SW 1271 (cell line): ENCODE measurements around the gene TLCD3B.

Source experiments
- DNase-seq, 2 experiments: peaks; one replicate each; lab custom pipeline; 2025; lab: John Stamatoyannopoulos, UW

TLCD3B gene

DNA sequence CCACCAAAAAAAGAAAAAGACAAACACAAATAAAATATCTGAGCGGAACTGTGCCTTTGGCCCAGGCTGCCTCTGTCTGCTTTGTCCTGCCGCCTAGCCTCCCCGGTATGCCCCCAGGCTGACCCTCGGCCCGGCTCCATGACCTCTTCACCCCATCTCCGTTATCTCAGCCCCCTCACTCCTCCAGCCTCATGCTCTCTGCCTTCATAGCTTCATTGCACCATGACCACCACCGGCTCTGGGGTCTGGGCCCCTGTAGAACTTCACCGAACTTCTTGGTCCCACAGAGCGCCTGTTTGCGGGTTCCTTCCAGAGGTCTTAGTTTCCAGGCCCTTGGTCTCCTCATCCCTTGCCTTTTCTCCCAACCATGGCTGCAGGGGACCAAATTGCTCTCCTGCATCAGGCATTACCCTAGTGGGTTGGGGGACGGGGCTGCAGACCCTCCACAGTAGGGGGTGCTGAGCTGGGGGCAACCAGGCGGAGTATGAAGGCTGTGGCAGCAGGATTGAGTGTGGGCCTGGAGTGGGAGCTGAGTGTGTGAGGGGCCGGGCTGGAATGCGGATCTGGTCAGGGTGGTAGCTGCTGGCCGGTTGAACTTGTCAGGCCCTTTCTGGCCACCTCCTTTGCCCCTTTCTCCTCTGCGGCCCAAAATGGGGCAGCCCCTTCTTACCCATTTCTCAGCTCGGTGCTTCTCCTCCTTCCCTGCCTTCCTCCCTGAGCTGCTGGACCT is 42.6 kb downstream of the TLCD3B start:
- no peak for DNase-seq

DNA sequence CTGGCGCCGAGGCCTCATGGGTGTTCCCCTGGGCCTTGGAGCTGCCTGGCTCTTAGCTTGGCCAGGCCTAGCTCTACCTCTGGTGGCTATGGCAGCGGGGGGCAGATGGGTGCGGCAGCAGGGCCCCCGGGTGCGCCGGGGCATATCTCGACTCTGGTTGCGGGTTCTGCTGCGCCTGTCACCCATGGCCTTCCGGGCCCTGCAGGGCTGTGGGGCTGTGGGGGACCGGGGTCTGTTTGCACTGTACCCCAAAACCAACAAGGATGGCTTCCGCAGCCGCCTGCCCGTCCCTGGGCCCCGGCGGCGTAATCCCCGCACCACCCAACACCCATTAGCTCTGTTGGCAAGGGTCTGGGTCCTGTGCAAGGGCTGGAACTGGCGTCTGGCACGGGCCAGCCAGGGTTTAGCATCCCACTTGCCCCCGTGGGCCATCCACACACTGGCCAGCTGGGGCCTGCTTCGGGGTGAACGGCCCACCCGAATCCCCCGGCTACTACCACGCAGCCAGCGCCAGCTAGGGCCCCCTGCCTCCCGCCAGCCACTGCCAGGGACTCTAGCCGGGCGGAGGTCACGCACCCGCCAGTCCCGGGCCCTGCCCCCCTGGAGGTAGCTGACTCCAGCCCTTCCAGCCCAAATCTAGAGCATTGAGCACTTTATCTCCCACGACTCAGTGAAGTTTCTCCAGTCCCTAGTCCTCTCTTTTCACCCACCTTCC is 43.5 kb downstream of the TLCD3B start:
- DNase-seq = no peak

DNA sequence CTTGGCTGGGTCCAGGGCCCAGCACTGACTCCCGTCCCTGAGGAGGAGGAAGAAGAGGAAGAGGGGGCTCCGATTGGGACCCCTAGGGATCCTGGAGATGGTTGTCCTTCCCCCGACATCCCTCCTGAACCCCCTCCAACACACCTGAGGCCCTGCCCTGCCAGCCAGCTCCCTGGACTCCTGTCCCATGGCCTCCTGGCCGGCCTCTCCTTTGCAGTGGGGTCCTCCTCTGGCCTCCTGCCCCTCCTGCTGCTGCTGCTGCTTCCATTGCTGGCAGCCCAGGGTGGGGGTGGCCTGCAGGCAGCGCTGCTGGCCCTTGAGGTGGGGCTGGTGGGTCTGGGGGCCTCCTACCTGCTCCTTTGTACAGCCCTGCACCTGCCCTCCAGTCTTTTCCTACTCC is 44.1 kb downstream of the TLCD3B start:
- DNase-seq = no peak

DNA sequence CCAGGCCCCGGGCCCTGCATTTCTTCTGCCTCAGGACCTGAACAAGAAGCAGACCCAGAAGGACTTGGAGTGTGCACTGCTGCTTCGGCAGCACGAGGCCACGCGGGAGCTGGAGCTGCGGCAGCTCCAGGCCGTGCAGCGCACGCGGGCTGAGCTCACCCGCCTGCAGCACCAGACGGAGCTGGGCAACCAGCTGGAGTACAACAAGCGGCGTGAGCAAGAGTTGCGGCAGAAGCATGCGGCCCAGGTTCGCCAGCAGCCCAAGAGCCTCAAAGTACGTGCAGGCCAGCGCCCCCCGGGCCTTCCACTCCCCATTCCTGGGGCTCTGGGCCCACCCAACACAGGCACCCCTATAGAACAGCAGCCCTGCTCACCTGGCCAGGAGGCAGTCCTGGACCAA is 44.8 kb downstream of the TLCD3B start:
- no peak for DNase-seq

DNA sequence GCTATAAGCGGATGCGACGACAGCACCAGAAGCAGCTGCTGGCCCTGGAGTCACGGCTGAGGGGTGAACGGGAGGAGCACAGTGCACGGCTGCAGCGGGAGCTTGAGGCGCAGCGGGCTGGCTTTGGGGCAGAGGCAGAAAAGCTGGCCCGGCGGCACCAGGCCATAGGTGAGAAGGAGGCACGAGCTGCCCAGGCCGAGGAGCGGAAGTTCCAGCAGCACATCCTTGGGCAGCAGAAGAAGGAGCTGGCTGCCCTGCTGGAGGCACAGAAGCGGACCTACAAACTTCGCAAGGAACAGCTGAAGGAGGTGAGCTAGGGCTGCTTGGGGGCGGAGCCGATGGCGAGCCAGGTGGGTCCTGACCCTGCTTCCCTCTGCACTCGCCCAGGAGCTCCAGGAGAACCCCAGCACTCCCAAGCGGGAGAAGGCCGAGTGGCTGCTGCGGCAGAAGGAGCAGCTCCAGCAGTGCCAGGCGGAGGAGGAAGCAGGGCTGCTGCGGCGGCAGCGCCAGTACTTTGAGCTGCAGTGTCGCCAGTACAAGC is 45.7 kb downstream of the TLCD3B start:
- DNase-seq = no peak

DNA sequence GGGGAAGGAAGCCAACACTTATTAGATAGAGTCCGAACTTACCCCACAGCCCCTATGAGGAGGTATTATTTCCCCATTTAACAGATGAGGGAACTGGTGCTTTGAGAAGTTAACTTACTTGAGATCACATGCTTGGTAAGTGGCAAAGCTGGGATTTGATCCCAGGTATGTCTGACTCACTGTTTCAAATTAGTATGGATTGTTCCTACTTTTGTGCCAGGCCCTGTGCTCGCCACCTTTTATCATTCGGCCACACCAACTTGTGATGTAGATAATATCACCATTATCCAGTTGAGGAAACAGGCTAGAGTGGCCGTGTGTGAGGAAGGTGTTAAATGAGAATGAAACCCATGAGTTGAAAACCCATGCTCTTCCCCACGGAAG is 46.3 kb downstream of the TLCD3B start:
- DNase-seq = no peak

DNA sequence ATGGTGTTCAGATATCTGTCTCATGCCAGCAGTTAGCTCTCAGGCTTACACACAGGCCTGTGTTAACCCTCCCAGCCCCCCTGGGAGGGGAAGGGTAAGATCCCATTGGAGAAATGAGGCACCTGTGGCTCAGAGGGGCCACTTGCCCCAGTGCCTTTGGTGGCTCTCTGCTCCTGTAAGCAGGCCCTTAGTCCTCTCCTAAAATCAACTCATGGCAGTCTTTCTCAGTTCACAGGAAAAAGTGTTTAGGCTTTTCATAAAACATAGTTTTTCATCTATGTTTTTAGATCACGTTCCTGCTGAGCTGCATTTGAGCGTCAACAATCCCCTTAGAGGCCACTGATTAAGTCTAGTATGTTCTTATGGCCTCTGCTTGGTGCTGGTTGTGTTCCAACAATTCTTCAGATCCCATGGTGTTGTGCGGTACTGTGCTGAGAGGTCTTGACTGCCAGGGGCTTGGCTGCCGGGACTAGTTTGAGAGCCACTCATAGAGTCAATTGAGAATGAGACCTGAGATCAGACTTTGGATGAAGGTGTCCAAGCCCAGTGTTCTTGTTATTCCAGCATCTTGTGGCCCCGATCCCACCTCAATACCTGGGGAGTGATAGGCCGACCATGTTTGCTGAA is 46.8 kb downstream of the TLCD3B start:
- DNase-seq = no peak

DNA sequence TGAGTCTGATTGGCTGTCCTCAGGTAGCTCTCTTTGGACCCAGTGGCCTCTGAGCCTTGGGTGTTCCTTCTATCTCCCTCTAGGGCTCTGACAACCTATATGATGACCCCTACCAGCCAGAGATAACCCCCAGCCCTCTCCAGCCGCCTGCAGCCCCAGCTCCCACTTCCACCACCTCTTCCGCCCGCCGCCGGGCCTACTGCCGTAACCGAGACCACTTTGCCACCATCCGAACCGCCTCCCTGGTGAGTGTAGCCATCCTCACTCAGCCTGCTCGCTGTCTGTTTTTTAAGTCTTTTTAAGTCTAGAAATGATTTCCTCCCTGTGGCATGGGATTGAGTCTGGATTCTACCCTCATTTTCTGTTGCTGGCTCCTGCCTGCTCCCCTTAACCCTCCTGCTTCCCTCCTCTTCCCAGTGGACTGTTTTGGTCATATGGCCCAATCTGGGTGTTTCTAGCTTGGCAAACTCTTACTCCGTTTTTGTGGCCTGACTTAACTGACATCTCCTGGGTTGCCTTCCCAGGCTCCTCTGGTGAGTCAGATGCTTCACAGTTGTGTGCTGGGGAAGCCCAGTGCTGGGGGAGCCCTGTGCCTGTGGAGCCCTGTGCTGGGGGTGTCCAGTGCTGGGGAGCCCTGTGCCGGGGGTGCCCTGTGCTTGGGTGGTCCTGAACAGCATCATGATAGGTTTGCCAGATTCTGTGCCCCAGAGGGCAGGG is 47.5 kb downstream of the TLCD3B start:
- DNase-seq = no peak

DNA sequence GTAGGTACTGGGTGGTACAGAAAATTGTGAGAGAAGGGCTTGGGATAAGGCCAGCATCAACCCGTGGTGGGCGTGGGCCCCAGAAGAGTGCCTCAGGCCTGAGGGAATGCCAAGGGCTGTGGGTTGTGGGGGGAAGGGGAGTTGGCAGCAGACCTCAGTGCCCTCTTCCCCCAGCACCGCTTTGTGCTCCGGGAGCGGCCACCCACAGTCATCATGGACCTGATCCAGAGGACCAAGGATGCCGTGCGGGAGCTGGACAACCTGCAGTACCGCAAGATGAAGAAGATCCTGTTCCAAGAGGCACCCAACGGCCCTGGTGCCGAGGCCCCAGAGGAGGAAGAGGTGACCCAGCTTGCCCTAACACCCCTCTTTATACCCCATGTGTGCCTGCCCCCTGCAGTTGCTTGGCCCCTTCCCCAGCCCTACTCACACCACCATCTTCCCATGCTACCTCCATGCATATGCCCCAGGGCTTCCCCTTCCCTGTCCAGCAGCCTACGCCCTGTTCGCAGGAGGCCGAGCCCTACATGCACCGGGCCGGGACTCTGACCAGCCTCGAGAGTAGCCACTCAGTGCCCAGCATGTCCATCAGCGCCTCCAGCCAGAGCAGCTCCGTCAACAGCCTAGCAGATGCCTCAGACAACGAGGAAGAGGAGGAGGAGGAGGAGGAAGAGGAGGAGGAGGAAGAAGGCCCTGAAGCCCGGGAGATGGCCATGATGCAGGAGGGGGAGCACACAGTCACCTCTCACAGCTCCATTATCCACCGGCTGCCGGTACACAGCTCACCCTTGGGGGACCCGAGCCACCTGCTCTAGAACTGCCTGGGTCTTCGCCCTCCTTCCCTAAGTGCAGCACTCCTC is 48.3 kb downstream of the TLCD3B start:
- no peak for DNase-seq

DNA sequence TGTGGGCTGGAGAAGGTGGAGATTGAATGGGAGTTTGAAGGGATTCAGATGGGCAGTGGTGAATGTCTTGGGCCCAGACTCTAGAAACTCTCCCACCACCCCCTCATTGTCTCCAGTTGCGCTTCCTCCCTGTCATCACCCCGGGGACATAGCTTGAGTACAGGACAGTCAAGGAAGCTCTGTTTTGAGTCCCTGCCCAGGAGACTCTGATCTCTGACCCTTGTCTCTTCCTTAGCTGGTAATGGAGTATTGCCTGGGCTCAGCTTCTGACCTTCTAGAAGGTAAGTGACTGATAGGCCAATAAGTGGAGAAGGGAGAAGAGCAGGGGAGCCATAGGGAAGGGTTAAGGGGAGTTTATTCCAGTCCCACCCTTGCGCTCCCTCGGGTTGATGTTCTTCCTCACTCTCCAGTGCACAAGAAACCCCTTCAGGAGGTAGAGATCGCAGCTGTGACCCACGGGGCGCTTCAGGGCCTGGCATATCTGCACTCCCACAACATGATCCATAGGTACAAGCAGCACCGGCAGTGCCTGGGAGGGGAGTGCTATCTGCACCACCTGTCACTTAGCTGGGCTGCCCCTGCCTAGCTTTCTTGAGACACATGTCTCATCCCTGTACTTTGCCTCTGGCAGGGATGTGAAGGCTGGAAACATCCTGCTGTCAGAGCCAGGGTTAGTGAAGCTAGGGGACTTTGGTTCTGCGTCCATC is 52.4 kb downstream of the TLCD3B start:
- no peak for DNase-seq

DNA sequence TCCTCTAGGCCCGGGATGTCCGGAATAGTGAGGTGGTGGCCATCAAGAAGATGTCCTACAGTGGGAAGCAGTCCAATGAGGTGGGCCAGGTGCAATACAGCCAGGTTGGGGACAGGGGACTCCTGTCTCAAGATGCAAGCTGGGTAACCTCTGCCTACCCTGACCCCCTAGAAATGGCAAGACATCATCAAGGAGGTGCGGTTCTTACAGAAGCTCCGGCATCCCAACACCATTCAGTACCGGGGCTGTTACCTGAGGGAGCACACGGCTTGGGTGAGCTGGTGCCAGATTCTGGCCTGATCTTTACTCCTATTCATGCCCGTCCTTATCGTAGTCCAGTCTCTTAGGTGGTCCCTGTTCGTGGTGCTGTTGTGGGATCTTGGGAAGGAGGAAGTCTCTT is 53.0 kb downstream of the TLCD3B start:
- DNase-seq = no peak

DNA sequence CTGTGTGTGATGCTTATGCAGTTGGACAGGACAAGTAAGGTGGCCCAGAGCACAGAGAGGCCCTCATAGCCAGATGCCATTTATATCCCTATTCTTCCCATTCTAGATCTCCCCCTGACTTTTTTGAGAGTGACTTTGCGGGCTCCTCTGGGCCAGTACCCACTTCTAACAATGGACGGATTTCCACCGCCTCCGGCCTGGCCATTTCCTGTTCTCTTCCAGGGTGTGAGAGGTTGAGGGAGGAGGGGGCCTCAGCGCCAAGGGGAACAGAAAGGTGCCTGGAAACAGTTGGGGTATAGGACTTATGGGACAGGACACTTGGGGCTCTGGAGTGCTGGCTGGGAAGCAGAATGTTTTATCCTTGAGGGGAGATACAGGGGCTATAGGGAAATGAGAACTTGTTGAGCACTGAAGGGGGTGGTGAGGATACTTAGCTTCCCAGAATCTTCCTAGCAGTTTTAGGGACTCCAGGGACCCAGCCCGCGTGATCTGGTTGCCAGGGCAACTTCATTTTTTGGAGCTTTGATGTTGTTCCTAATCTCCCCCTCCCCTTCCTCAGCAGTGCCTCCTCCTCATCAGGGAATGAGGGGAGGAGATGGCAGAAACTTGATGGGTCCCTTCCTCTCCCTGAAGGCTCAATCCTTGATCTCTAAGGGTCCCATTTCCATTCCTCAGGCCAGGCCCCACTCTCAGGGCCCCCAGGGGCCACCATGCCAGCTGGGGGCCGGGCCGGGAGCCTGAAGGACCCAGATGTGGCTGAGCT is 53.8 kb downstream of the TLCD3B start:
- DNase-seq = no peak

DNA sequence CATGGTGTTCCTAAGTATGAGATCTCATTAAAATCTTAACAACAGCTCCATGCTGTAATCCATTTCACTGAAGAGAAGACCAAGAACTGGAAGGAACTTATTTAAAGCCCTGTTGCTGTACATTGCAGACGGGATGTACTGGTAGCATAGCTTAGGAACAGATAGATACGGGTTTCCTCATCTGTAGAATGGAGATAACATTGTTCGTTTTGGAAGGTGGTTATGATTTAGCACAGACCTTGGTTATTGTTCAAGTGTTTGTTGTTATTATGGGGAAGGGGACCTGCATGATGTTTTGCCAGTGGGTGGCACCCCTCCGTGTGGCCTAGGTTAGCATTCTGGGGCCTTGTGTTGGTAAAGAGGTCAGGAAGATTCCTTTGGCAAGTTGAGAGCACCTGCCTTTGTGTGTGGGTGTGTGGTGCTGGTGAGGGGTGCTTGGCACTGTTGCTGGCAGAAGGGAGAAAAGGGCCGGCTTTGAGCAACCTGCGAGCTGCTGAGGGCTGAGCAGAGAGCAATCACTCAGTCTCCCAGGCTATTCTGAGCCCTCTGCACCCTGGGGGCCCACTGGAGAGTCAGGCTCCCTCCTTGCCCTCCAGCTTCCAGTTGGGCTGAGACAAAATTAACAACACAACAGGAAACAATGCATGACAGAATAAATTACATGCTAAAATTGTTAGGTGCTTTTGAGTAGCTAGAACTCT is 55.1 kb downstream of the TLCD3B start:
- DNase-seq = no peak

DNA sequence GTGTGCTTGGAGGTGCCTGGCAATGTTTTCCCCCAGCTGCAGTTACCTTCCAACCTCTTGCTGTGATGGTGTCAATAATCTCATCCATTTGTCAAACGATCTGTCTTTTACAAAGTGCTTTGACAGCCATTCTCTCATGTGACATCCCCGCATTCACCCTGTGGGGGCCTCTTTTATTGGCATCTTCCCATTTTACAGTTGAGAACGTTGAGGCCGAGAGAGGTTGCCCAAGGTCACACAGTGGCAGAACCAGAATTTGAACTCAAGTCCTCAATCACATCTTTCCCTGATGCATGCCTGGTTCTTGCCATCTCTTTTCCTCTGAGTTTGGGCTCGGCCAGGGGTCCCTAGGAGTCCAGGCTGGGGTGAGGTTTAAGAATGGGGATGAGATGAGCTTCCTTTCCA is 55.9 kb downstream of the TLCD3B start:
- no peak for DNase-seq
